HepG2 (cell line): ENCODE results near the gene ODC1. TPM values are rescaled to one million over a fixed set of nuclear protein-coding genes. Genes with fewer than 3 reads are reported as not detected.
A peak's percentile ranks its signal among the peaks of the same experiment; 100 is the strongest.

Source experiments
- CEBPG ChIP-seq: IDR thresholded peaks from 2 replicates; pipeline ENCODE4 v1.6.1; 2016
- HMG20A ChIP-seq: IDR thresholded peaks from 2 replicates; pipeline ENCODE4 v1.6.1; 2016; ENCODE audit warnings: borderline replicate concordance
- KAT2B ChIP-seq: fragments of 150-350 bp; IDR thresholded peaks from 2 replicates; pipeline ENCODE4 v1.6.1; 2014; ENCODE audit warnings: low read depth, low read length, borderline replicate concordance
- MAX ChIP-seq: IDR thresholded peaks from 2 replicates; pipeline ENCODE4 v1.6.1; 2012; ENCODE audit warnings: inconsistent platforms
- MEIS1 ChIP-seq: sonication (generic); formaldehyde crosslinking; IDR thresholded peaks from 2 replicates; pipeline ENCODE4 v1.9.0; 2021; ENCODE audit warnings: mild to moderate bottlenecking, missing genetic modification reagents, moderate library complexity, borderline replicate concordance
- MXD3 ChIP-seq: IDR thresholded peaks from 2 replicates; pipeline ENCODE4 v1.6.1; 2016; ENCODE audit warnings: mild to moderate bottlenecking, missing biosample characterization, missing genetic modification reagents
- NCOR1 ChIP-seq: fragments of 200-600 bp; sonication (generic); IDR thresholded peaks from 2 replicates; pipeline ENCODE4 v1.7.0; 2017; ENCODE audit warnings: antibody characterized with exemption, low read length, borderline replicate concordance
- SALL1 ChIP-seq: sonication (generic); formaldehyde crosslinking; IDR thresholded peaks from 2 replicates; pipeline ENCODE4 v1.8.0; 2022; ENCODE audit warnings: mild to moderate bottlenecking, missing genetic modification reagents
- SOX5 ChIP-seq: IDR thresholded peaks from 2 replicates; pipeline ENCODE4 v1.6.1; 2016; ENCODE audit warnings: borderline replicate concordance
- TFE3 ChIP-seq: IDR thresholded peaks from 2 replicates; pipeline ENCODE4 v1.6.1; 2016
- ZBED4 ChIP-seq: sonication (generic); formaldehyde crosslinking; IDR thresholded peaks from 2 replicates; pipeline ENCODE4 v1.4.0; 2020; ENCODE audit warnings: missing genetic modification reagents, borderline replicate concordance
- ZBTB25 ChIP-seq: IDR thresholded peaks from 2 replicates; pipeline ENCODE4 v1.6.1; 2018; ENCODE audit warnings: missing genetic modification reagents
- ZBTB44 ChIP-seq: sonication (generic); formaldehyde crosslinking; IDR thresholded peaks from 2 replicates; pipeline ENCODE4 v1.4.0; 2020; ENCODE audit warnings: missing genetic modification reagents
- ZFAT ChIP-seq: sonication (generic); formaldehyde crosslinking; conservative IDR thresholded peaks from 2 replicates; pipeline ENCODE4 v1.8.1; 2023; ENCODE audit warnings: missing genetic modification reagents, inconsistent platforms
- ZFP36L1 ChIP-seq: sonication (generic); formaldehyde crosslinking; IDR thresholded peaks from 2 replicates; pipeline ENCODE4 v1.8.0; 2022; ENCODE audit warnings: mild to moderate bottlenecking, missing genetic modification reagents, moderate library complexity
- ZFY ChIP-seq: sonication (generic); formaldehyde crosslinking; IDR thresholded peaks from 2 replicates; pipeline ENCODE4 v1.4.0; 2020; ENCODE audit warnings: missing genetic modification reagents
- ZNF383 ChIP-seq: sonication (generic); formaldehyde crosslinking; IDR thresholded peaks from 2 replicates; pipeline ENCODE4 v1.4.0; 2020; ENCODE audit warnings: missing genetic modification reagents, mild to moderate bottlenecking, borderline replicate concordance
- ZNF772 ChIP-seq: sonication (generic); formaldehyde crosslinking; IDR thresholded peaks from 2 replicates; pipeline ENCODE4 v1.5.0; 2020; ENCODE audit warnings: mild to moderate bottlenecking, missing genetic modification reagents
- ZNF775 ChIP-seq: sonication (generic); formaldehyde crosslinking; IDR thresholded peaks from 2 replicates; pipeline ENCODE4 v1.4.0; 2020; ENCODE audit warnings: missing genetic modification reagents, mild to moderate bottlenecking, moderate library complexity, borderline replicate concordance
- ZNF850 ChIP-seq: sonication (generic); formaldehyde crosslinking; conservative IDR thresholded peaks from 2 replicates; pipeline ENCODE4 v1.9.0; 2021; ENCODE audit warnings: mild to moderate bottlenecking, missing genetic modification reagents
- polyA plus RNA-seq, 8 experiments: library from polyadenylated mRNA; depleted of rRNA in 3 of 8; stranded (reverse) in 7 of 8; unstranded in 1 of 8; fragments of >200 nt; fragmentation: Illumina TruSeq in 4 of 8; extraction: Trizol in 4 of 8; gene quantifications; 2 replicates each; pipeline versions ENCODE4 v1.2.1 to v1.2.3, GENCODE V29; 2011 to 2016; ENCODE audit warnings: low read depth in 4 of 8, missing spikeins in 1 of 8, mixed read lengths in 1 of 8; ENCODE audit not compliant: insufficient read depth in 1 of 8
- total RNA-seq, 5 experiments: library from RNA; depleted of rRNA; stranded (reverse); fragments of >200 nt; fragmentation: Illumina TruSeq; extraction: Trizol; gene quantifications; 2 replicates each; pipeline ENCODE4 v1.2.3, GENCODE V29; 2016; ENCODE audit warnings: low read depth in 1 of 5

The ODC1 gene
- total and polyA plus RNA-seq, 2 of the 13 experiments (the other 11 are each of a cell fraction or from before 2014, with no cell fraction given): 142 to 371 TPM

GRCh38 chr2:10408649-10409579 lies 39.2 kb downstream of the ODC1 start (continued):
- TF ChIP-seq ZNF775 (CRISPR knock-in tag) (no peak), MEIS1 (peak; percentile 48; the same call in 1 of the 2 replicates), HMG20A (CRISPR knock-in tag) (no peak; the same call in 1 of the 2 replicates), SALL1 (CRISPR knock-in tag) (peak; percentile 84), TFE3 (CRISPR knock-in tag) (peak; percentile 69), NCOR1 (no peak; the same call in 1 of the 2 replicates), ZFP36L1 (CRISPR knock-in tag) (no peak), ZFY (no peak; the same call in 1 of the 2 replicates), ZBTB44 (CRISPR knock-in tag) (no peak), ZBED4 (CRISPR knock-in tag) (0 out of 2 replicates have a peak, but pooled peaks have one; percentile 49), ZNF772 (CRISPR knock-in tag) (peak; percentile 88), MXD3 (CRISPR knock-in tag) (peak; percentile 72), ZBTB25 (CRISPR knock-in tag) (peak; percentile 77; the same call in 1 of the 2 replicates), KAT2B (no peak), CEBPG (no peak), MAX (peak; percentile 87), ZNF850 (CRISPR knock-in tag) (no peak), SOX5 (peak; percentile 54; the same call in 1 of the 2 replicates), ZNF383 (no peak), ZFAT (CRISPR knock-in tag) (no peak)
